OCI-LY3 (cell line): ENCODE results near the gene NKAIN4.

Experiments
- H2AFZ ChIP-seq: fragments of 200-600, 300-600 bp; shearing (Covaris generic); 2 replicates; pipeline ENCODE4 v1.6.0; 2014; ENCODE audit warnings: antibody characterized with exemption, low read depth, low read length
- H3K27ac ChIP-seq: fragments of 200-600, 300-600 bp; sonication (generic); 2 replicates; pipeline ENCODE4 v1.5.1; 2014; ENCODE audit warnings: mild to moderate bottlenecking, low read length, moderate library complexity, mixed read lengths
- H3K27me3 ChIP-seq: fragments of 200-600, 300-600 bp; sonication (generic); 2 replicates; pipeline ENCODE4 v1.6.1; 2014; ENCODE audit warnings: low read depth, low read length, mixed read lengths
- H3K36me3 ChIP-seq: fragments of 200-600, 300-600 bp; sonication (generic); replicated peaks from 2 replicates; pipeline ENCODE3; 2014; ENCODE audit warnings: low read depth, low read length, mixed read lengths
- H3K4me1 ChIP-seq: fragments of 300-600, 200-600 bp; sonication (generic); 2 replicates; pipeline ENCODE4 v1.6.1; 2014; ENCODE audit warnings: low read length, mixed read lengths
- H3K4me2 ChIP-seq: fragments of 200-600, 300-600 bp; sonication (generic); 2 replicates; pipeline ENCODE4 v1.6.1; 2014; ENCODE audit warnings: low read length, mixed read lengths
- H3K4me3 ChIP-seq: fragments of 300-600, 200-600 bp; sonication (generic); 2 replicates; pipeline ENCODE4 v1.5.1; 2014; ENCODE audit warnings: antibody characterized with exemption, mild to moderate bottlenecking, low read length, moderate library complexity
- H3K79me2 ChIP-seq: fragments of 300-600, 200-600 bp; shearing (Covaris generic); 2 replicates; pipeline ENCODE4 v1.6.1; 2014; ENCODE audit warnings: mild to moderate bottlenecking, low read length, mixed read lengths
- H3K9ac ChIP-seq: fragments of 300-600, 200-600 bp; shearing (Covaris generic); 2 replicates; pipeline ENCODE4 v1.6.0; 2014; ENCODE audit warnings: mild to moderate bottlenecking, low read length, moderate library complexity
- H3K9me3 ChIP-seq: fragments of 200-600, 300-600 bp; shearing (Covaris generic); 2 replicates; pipeline ENCODE4 v1.6.1; 2014; ENCODE audit warnings: low read length, mixed read lengths; ENCODE audit not compliant: insufficient read depth
- H4K20me1 ChIP-seq: fragments of 200-600, 300-600 bp; sonication (generic); 2 replicates; pipeline ENCODE4 v1.6.1; 2016; ENCODE audit warnings: low read length, mixed read lengths; ENCODE audit not compliant: insufficient read depth
- CTCF ChIP-seq: fragments of 200-600, 300-600 bp; sonication (generic); IDR thresholded peaks from 2 replicates; pipeline ENCODE4 v1.5.1; 2014; ENCODE audit warnings: antibody characterized with exemption, low read length, low read depth
- EZH2phosphoT487 ChIP-seq: fragments of 200-600 bp; shearing (Covaris generic); IDR thresholded peaks from 2 replicates; pipeline ENCODE4 v1.6.1; 2018; ENCODE audit warnings: antibody characterized with exemption, mixed run types, low read depth

NKAIN4 gene

GRCh38 chr20:63295422-63295821, 41.2 kb upstream of the NKAIN4 start:
- TF ChIP-seq CTCF (peak; percentile 12; the same call in 1 of the 2 replicates), EZH2phosphoT487 (no peak)
- Histone ChIP-seq H3K4me2 (no peak overlapping the region), H3K4me1 (no peaks in the 10 kb centered on the region), H3K36me3 (no peaks in the 10 kb centered on the region), H3K9me3 (no peaks in the 10 kb centered on the region), H3K4me3 (no peak overlapping the region), H4K20me1 (no peaks in the 10 kb centered on the region), H3K9ac (no peak overlapping the region), H3K27me3 (no peaks in the 10 kb centered on the region; the same call in 1 of the 2 replicates), H3K27ac (no peak overlapping the region), H2AFZ (no peak overlapping the region), H3K79me2 (no peaks in the 10 kb centered on the region)

DNA sequence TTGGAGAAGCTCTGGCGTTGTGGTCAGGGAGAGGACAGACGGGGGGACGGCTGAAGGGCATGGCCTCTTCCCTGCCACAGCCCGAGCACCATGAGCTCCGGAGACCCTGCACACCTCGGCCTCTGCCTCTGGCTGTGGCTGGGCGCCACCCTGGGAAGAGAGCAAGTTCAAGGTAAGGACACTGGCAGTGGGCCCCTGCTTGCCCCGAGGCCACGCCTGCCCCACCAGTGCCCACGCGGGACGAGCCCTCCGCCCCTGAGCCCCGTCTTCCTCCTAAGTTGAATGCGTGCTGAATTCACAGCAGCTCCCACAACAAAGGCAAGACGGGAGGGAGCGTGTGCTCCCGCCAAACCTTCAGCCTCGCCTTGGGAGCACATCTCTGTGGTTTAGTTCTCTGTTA, 40.8 kb upstream of the NKAIN4 start:
- no peak overlapping the region for H3K4me2 ChIP-seq
- no peak overlapping the region for H2AFZ ChIP-seq
- no peaks in the 10 kb centered on the region for H3K4me1 ChIP-seq
- no peaks in the 10 kb centered on the region for H4K20me1 ChIP-seq
- no peaks in the 10 kb centered on the region for H3K36me3 ChIP-seq
- H3K27me3 ChIP-seq, result no peaks in the 10 kb centered on the region
- H3K27ac ChIP-seq, result no peak overlapping the region
- no peaks in the 10 kb centered on the region for H3K79me2 ChIP-seq
- no peak for TF ChIP-seq CTCF
- no peak for TF ChIP-seq EZH2phosphoT487
- no peak overlapping the region for H3K9ac ChIP-seq
- H3K4me3 ChIP-seq, result no peak overlapping the region
- H3K9me3 ChIP-seq, result no peaks in the 10 kb centered on the region

DNA sequence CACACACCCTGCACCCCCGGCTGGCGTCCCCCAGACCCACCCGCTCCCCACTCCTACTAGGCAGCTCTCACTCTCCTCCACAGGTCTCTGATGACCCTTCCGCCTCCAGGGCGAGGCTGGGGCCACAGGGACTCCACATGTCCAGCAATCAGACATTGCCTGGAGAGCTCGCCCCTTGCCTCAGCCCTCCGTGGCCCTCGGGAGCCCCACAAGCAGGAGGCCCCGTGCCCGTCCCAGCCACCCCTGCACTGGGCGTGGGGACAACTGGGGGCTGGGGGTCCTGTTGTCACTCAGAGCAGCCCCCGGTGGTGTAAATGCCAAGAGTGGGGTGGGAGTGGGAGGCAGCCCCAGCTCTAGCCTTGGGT, 40.3 kb upstream of the NKAIN4 start:
- Histone ChIP-seq H3K9ac (no peak overlapping the region), H2AFZ (no peak overlapping the region), H3K36me3 (no peaks in the 10 kb centered on the region), H3K79me2 (no peaks in the 10 kb centered on the region), H3K4me1 (no peaks in the 10 kb centered on the region), H3K4me3 (no peak overlapping the region), H3K4me2 (no peak overlapping the region), H3K27me3 (no peaks in the 10 kb centered on the region), H4K20me1 (no peaks in the 10 kb centered on the region), H3K27ac (no peak overlapping the region), H3K9me3 (no peaks in the 10 kb centered on the region)
- TF ChIP-seq CTCF, result no peak
- TF ChIP-seq EZH2phosphoT487, result no peak

- TF ChIP-seq CTCF (no peak), EZH2phosphoT487 (no peak)
- no peaks in the 10 kb centered on the region for H3K9me3 ChIP-seq
- H3K4me1 ChIP-seq, result no peaks in the 10 kb centered on the region
- no peaks in the 10 kb centered on the region for H4K20me1 ChIP-seq
- no peak overlapping the region for H3K4me2 ChIP-seq
- H3K79me2 ChIP-seq, result no peaks in the 10 kb centered on the region
- no peaks in the 10 kb centered on the region for H3K27me3 ChIP-seq
- H3K4me3 ChIP-seq, result no peak overlapping the region
- H3K27ac ChIP-seq, result no peak overlapping the region
- H2AFZ ChIP-seq, result no peak overlapping the region
- no peaks in the 10 kb centered on the region for H3K36me3 ChIP-seq
- no peak overlapping the region for H3K9ac ChIP-seq
Observed at GRCh38 chr20:63293871-63294535, 39.7 kb upstream of the NKAIN4 start.
